ENCODE data around the gene ULK3.
A peak's percentile ranks its signal among the peaks of the same experiment; 100 is the strongest.
"Not testable (repeated sequence)": the region's sequence is repeated elsewhere in the genome, so short reads cannot be mapped to it uniquely, and the experiment has no call there.

ULK3 gene

GRCh38 chr15:74842581-74843444 is at the start of gene ULK3:
TSS of gene ULK3 (minus strand) at chr15:74843156. CDS start at chr15:74843105, 51 bp downstream.
- peak; percentile 87 to 89 for ATAC-seq

GRCh38 chr15:74892313-74892712 is 49.4 kb upstream of the ULK3 start:
- no peak for ATAC-seq

GRCh38 chr15:74891469-74891868 is 48.5 kb upstream of the ULK3 start:
- ATAC-seq: no peak

GRCh38 chr15:74890665-74890960 is 47.7 kb upstream of the ULK3 start:
- no peak for ATAC-seq

GRCh38 chr15:74889883-74890664 is 47.1 kb upstream of the ULK3 start, which contains the start of gene MPI:
TSS of gene MPI (plus strand) at chr15:74890042. CDS start at chr15:74890074, 32 bp downstream.
- peak; percentile 98 for ATAC-seq

- ATAC-seq: peak in 1 of 2 donors; percentile 7
Measured at GRCh38 chr15:74889390-74889882, 46.5 kb upstream of the ULK3 start.

GRCh38 chr15:74888716-74889115 is 45.8 kb upstream of the ULK3 start:
- ATAC-seq: no peak

- ATAC-seq: not testable (repeated sequence)
Measured at GRCh38 chr15:74887537-74888193, 44.7 kb upstream of the ULK3 start.

- ATAC-seq: no peak
Measured at GRCh38 chr15:74885461-74885860, 42.5 kb upstream of the ULK3 start.

- no peak for ATAC-seq
Measured at GRCh38 chr15:74884428-74885223, 41.7 kb upstream of the ULK3 start.

GRCh38 chr15:74882528-74882927 is 39.6 kb upstream of the ULK3 start:
- no peak for ATAC-seq

- no peak for ATAC-seq
Measured at GRCh38 chr15:74878273-74878672, 35.3 kb upstream of the ULK3 start.

- no peak for ATAC-seq
Measured at GRCh38 chr15:74873756-74874424, 30.9 kb upstream of the ULK3 start.

GRCh38 chr15:74873036-74873755 is 30.2 kb upstream of the ULK3 start, which contains the start of gene SCAMP2:
TSS of gene SCAMP2 (minus strand) at chr15:74873365. CDS start at chr15:74873255, 110 bp downstream.
- ATAC-seq: peak; percentile 93 to 95

- no peak for ATAC-seq
Measured at GRCh38 chr15:74872702-74873035, 29.7 kb upstream of the ULK3 start.

GRCh38 chr15:74870436-74871215 is 27.7 kb upstream of the ULK3 start:
- ATAC-seq: no peak

- ATAC-seq: peak; percentile 44 to 52
Measured at GRCh38 chr15:74869726-74870407, 26.9 kb upstream of the ULK3 start.

GRCh38 chr15:74869372-74869725 is 26.4 kb upstream of the ULK3 start:
- ATAC-seq: no peak

GRCh38 chr15:74868059-74868458 is 25.1 kb upstream of the ULK3 start:
- no peak for ATAC-seq

Data from activated CD4-positive, CD25-positive, alpha-beta regulatory T cell treated with anti-CD3 and anti-CD28 coated beads, Interleukin-2, amount 50 U/mL, for 24 hours (primary cell).